Panc1 (cell line): ENCODE data around the gene ANKMY1. TPM values are rescaled to one million over a fixed set of nuclear protein-coding genes. Genes with fewer than 3 reads are reported as not detected.

Experiments
- ATAC-seq: fragments of 200-7000 bp; cut with Tn5 transposase; 2 replicates; pipeline ENCODE4 v1.9.1; 2020; ENCODE audit warnings: mild to moderate bottlenecking, moderate library complexity
- BruUV-seq: library from RNA; stranded (reverse); fragments of 400-500 nt; replicated peaks from 2 replicates; lab custom pipeline; 2021; lab: Mats Ljungman, UMichigan
- CTCF ChIA-PET: fragments of 300-600 bp; sonication (Branson Sonifier 250); formaldehyde crosslinking; loops from one replicate; lab custom pipeline; 2022; ENCODE audit warnings: antibody characterized with exemption; lab: Charles Lee
- POLR2A ChIA-PET: fragments of 300-600 bp; sonication (Branson Sonifier 250); formaldehyde crosslinking; loops from one replicate; lab custom pipeline; 2022; ENCODE audit warnings: antibody characterized with exemption; lab: Charles Lee
- DNase-seq: peaks from one replicate; pipeline ENCODE4 v3.0.0-alpha.2; 2010; ENCODE audit warnings: low read depth, low spot score
- H3K27ac ChIP-seq: 2 replicates; pipeline ENCODE4 v1.5.1; 2011; ENCODE audit warnings: mild to moderate bottlenecking, low read length, inconsistent platforms
- H3K27me3 ChIP-seq: fragments of 200-500 bp; sonication (Bioruptor generic); 2 replicates; pipeline ENCODE4 v1.6.0; 2014; ENCODE audit warnings: low read length, inconsistent platforms; ENCODE audit not compliant: control insufficient read depth, insufficient read depth
- H3K36me3 ChIP-seq: fragments of 200-500 bp; sonication (Bioruptor generic); 2 replicates; pipeline ENCODE4 v1.5.1; 2014; ENCODE audit warnings: inconsistent platforms, mild to moderate bottlenecking, low read length, moderate library complexity; ENCODE audit not compliant: control insufficient read depth, insufficient read depth
- H3K4me1 ChIP-seq: 2 replicates; pipeline ENCODE4 v1.5.1; 2011; ENCODE audit warnings: inconsistent platforms, mild to moderate bottlenecking, low read length, moderate library complexity; ENCODE audit not compliant: control insufficient read depth, insufficient read depth
- H3K4me3 ChIP-seq, 2 experiments: 2 replicates each; pipeline ENCODE4 v1.5.1; 2011 to 2012; ENCODE audit warnings: low read depth in 2 of 2, low read length in 2 of 2, mild to moderate bottlenecking in 2 of 2, inconsistent platforms in 1 of 2, moderate library complexity in 1 of 2
- H3K9me3 ChIP-seq: fragments of 200-500 bp; sonication (Bioruptor generic); 2 replicates; pipeline ENCODE4 v1.5.1; 2014; ENCODE audit warnings: low read depth, mild to moderate bottlenecking, inconsistent platforms, low read length, moderate library complexity; ENCODE audit not compliant: control insufficient read depth, insufficient read depth
- POLR2AphosphoS5 ChIP-seq: IDR thresholded peaks from 2 replicates; pipeline ENCODE4 v1.6.1; 2012; ENCODE audit warnings: mild to moderate bottlenecking, low read depth, low read length, moderate library complexity
- SIN3A ChIP-seq: IDR thresholded peaks from 2 replicates; pipeline ENCODE4 v1.6.1; 2012; ENCODE audit warnings: low read depth, mild to moderate bottlenecking, low read length, moderate library complexity, borderline replicate concordance; ENCODE audit not compliant: insufficient read depth
- TCF7L2 ChIP-seq: IDR thresholded peaks from 2 replicates; pipeline ENCODE4 v1.6.1; 2011; ENCODE audit warnings: mild to moderate bottlenecking, low read depth, low read length, inconsistent platforms
- in situ Hi-C: cut with HindIII; loops from 2 replicates; pipeline ENCODE4 v1.10.0; 2016; ENCODE audit warnings: low sequenced_read_pairs, low pct_unique_long_range_greater_than_20kb
- intact Hi-C: fragments of 100-400 bp; cut with micrococcal nuclease; formaldehyde crosslinking; loops from one replicate; pipeline ENCODE4 v1.10.0; 2022; ENCODE audit not compliant: unreplicated experiment
- total RNA-seq: library from RNA; stranded (reverse); gene quantifications from one replicate; pipeline ENCODE4 v1.2.1, GENCODE V29; 2021; ENCODE audit not compliant: unreplicated experiment
- TF ChIP-seq, protein P1 (sequence below): fragments of 450-650 bp; IDR thresholded peaks from 2 replicates; pipeline ENCODE4 v1.5.1; 2017; ENCODE audit warnings: mild to moderate bottlenecking
- TF ChIP-seq, protein P2 (sequence below), 2 experiments: IDR thresholded peaks; 2 replicates each; pipeline ENCODE4 v1.6.1; 2011 to 2012; ENCODE audit warnings: low read depth in 2 of 2, control low read depth in 1 of 2, low read length in 1 of 2, mild to moderate bottlenecking in 1 of 2, moderate library complexity in 1 of 2; ENCODE audit not compliant: insufficient read depth in 1 of 2

The ANKMY1 gene
- total RNA-seq, 1 experiment from 2014 or later: 19.5 TPM

DNA sequence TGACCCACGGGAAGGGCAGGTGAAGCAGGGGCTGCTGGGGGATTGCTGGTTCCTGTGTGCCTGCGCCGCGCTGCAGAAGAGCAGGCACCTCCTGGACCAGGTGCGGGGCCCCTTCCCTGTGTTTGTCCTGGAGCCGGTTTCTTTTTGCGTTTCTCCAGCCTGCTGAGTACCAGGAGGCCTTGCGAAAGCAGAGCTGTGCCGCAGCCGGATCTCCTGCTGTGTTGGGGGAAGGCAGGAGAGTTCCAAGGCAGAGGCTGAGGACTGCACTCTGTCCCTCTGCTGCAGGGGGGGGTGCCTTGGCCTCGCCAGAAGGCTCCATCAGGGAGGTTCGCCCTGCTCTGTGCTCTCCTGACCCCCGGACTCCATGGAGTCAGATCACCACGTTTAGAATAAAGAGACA is 31.6 kb upstream of the ANKMY1 start:
- in situ Hi-C loops: no loop called here
- CTCF ChIA-PET: no interaction called here

DNA sequence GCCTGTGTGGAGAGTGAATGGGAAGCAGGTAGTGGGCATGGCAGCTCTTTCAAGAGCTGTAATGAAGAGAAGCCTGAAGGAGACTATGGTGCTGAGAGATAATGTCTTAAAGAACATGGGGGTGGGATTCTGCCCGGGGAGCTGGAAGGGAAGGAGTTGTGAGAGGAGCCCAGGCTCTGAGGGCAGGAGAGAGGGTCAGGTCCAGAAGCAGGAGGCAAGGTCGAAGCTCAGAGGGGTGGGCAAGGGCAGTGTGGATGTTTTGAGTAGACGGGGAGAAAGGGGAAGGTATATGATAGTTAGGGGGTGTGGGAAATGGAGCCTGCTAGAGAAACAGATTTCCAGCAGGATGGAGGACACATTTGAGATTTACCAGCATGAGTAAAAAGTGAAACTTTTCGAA is 30.9 kb upstream of the ANKMY1 start:
- TF ChIP-seq POLR2AphosphoS5 (no peak), TCF7L2 (no peak), SIN3A (no peak)
- TF ChIP-seq, protein P1, sequence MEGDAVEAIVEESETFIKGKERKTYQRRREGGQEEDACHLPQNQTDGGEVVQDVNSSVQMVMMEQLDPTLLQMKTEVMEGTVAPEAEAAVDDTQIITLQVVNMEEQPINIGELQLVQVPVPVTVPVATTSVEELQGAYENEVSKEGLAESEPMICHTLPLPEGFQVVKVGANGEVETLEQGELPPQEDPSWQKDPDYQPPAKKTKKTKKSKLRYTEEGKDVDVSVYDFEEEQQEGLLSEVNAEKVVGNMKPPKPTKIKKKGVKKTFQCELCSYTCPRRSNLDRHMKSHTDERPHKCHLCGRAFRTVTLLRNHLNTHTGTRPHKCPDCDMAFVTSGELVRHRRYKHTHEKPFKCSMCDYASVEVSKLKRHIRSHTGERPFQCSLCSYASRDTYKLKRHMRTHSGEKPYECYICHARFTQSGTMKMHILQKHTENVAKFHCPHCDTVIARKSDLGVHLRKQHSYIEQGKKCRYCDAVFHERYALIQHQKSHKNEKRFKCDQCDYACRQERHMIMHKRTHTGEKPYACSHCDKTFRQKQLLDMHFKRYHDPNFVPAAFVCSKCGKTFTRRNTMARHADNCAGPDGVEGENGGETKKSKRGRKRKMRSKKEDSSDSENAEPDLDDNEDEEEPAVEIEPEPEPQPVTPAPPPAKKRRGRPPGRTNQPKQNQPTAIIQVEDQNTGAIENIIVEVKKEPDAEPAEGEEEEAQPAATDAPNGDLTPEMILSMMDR: no peak
- TF ChIP-seq, protein P2, sequence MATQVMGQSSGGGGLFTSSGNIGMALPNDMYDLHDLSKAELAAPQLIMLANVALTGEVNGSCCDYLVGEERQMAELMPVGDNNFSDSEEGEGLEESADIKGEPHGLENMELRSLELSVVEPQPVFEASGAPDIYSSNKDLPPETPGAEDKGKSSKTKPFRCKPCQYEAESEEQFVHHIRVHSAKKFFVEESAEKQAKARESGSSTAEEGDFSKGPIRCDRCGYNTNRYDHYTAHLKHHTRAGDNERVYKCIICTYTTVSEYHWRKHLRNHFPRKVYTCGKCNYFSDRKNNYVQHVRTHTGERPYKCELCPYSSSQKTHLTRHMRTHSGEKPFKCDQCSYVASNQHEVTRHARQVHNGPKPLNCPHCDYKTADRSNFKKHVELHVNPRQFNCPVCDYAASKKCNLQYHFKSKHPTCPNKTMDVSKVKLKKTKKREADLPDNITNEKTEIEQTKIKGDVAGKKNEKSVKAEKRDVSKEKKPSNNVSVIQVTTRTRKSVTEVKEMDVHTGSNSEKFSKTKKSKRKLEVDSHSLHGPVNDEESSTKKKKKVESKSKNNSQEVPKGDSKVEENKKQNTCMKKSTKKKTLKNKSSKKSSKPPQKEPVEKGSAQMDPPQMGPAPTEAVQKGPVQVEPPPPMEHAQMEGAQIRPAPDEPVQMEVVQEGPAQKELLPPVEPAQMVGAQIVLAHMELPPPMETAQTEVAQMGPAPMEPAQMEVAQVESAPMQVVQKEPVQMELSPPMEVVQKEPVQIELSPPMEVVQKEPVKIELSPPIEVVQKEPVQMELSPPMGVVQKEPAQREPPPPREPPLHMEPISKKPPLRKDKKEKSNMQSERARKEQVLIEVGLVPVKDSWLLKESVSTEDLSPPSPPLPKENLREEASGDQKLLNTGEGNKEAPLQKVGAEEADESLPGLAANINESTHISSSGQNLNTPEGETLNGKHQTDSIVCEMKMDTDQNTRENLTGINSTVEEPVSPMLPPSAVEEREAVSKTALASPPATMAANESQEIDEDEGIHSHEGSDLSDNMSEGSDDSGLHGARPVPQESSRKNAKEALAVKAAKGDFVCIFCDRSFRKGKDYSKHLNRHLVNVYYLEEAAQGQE (IDR thresholded peaks at IDR 0.05; ENCODE audit: insufficient read depth in 1 of 2, low read depth in 2 of 2, low read length in 1 of 2): no peak
- H3K36me3 ChIP-seq: peaks cover 5% of the 10 kb centered on the region; the same call in 1 of the 2 replicates
- no peaks in the 10 kb centered on the region for H3K27me3 ChIP-seq
- in situ Hi-C loops (no loop called here), intact Hi-C loops (no loop called here)
- H3K4me3 ChIP-seq: peak overlapping the region in 1 of 2 experiments; percentile 100; a peak in 1 of 4 replicates
- no peak overlapping the region for H3K27ac ChIP-seq
- no TSS peak for BruUV-seq
- DNase-seq (no peak), ATAC-seq (no peak)
- ChIA-PET POLR2A (interaction anchor here (0.7 kb wide), 1 partner anchor 133 kb away, joined by 3 read pairs; no protein-coding TSS in a partner anchor), CTCF (no interaction called here)
- no peaks in the 10 kb centered on the region for H3K9me3 ChIP-seq
- peaks cover 25% of the 10 kb centered on the region for H3K4me1 ChIP-seq

More for the DNA sequence above, 31.6 kb upstream of the ANKMY1 start:
- H3K4me3 ChIP-seq: no peak overlapping the region
- no peaks in the 10 kb centered on the region for H3K27me3 ChIP-seq
- ATAC-seq: no peak
- POLR2A ChIA-PET: no interaction called here
- TF ChIP-seq, protein P2 (IDR thresholded peaks at IDR 0.05; ENCODE audit: insufficient read depth in 1 of 2, low read depth in 2 of 2, low read length in 1 of 2): no peak
- TF ChIP-seq, protein P1: no peak
- TF ChIP-seq POLR2AphosphoS5 (no peak), TCF7L2 (no peak), SIN3A (no peak)
- H3K9me3 ChIP-seq: no peaks in the 10 kb centered on the region
- intact Hi-C loops: no loop called here
- DNase-seq: no peak
- peaks cover 24% of the 10 kb centered on the region for H3K4me1 ChIP-seq
- peaks cover 5% of the 10 kb centered on the region; the same call in 1 of the 2 replicates for H3K36me3 ChIP-seq
- no peak overlapping the region for H3K27ac ChIP-seq
- no TSS peak for BruUV-seq
